CD4-positive, alpha-beta T cell treated with Interleukin-12 subunit alpha and Interleukin-12 subunit beta, for 1 hour (primary cell): ENCODE measurements around the gene PRKRA.
"Not testable (repeated sequence)": the region's sequence is repeated elsewhere in the genome, so short reads cannot be mapped to it uniquely, and the experiment has no call there.

ENCODE experiments used
- DNase-seq: peaks from one replicate; pipeline ENCODE4 v3.0.0-alpha.2; 2020

Gene PRKRA

GRCh38 chr2:178412453-178412852 is 38.5 kb downstream of the PRKRA start:
- DNase-seq: not testable (repeated sequence)

DNA sequence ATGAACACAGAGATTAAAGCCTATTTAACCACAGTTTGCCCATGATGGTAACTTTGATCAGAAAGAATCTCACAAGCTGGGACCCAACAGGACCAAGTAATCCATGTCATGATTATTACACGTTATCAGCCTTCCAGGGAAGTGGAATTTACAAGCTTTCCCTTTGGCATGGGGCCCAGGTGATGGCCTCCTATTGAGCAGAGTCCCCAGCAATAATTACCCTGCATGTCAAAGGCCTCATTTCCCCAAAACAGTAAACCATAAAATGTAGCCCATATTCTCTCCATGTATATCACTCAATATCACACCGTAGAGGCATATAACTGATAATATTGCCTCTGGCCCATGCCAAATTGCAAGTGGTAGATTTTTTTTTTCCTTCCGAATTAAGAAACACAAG is 38.9 kb downstream of the PRKRA start:
- no peak for DNase-seq

DNA sequence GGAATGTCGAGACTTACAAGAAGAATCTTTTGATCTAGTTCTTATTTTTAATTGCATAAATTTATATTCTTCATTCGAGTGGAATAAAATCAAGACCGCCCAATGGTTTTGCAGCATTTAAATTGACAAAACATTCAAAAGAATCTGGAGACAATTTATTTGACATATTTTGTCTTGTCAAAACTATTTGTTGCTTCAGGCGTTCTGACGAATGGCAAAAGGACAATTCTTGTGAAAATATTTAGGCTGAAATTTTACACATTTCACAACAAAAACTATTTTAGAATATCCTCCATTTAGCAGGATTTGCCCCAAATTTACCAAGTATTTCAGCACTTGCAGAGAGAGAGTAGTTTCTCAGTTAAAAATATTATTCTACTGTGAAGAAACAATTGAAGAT is 41.7 kb downstream of the PRKRA start:
- DNase-seq: no peak

DNA sequence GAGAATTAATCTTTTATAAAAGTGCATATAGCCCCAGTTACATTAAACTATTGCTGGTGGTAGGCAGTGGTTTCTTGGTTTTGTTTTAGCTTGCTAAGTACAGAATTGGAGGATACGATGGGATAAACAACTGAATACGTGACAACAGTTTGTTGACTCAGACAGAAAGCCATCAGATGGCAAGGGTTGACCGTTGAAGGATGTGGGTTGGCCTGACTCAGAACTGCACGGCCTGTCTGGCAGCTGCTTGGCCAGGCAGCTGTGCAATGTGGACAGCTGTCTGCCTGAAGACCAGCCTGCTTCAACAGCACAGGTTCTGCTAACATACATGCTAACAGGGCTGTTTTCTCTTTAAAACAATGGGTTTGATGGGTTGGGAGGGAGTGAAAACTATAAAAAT is 46.6 kb downstream of the PRKRA start:
- DNase-seq: no peak

- DNase-seq: no peak
Measured at GRCh38 chr2:178403671-178404306, 47.2 kb downstream of the PRKRA start.

GRCh38 chr2:178401994-178402437 is 49.0 kb downstream of the PRKRA start:
- DNase-seq: no peak

DNA sequence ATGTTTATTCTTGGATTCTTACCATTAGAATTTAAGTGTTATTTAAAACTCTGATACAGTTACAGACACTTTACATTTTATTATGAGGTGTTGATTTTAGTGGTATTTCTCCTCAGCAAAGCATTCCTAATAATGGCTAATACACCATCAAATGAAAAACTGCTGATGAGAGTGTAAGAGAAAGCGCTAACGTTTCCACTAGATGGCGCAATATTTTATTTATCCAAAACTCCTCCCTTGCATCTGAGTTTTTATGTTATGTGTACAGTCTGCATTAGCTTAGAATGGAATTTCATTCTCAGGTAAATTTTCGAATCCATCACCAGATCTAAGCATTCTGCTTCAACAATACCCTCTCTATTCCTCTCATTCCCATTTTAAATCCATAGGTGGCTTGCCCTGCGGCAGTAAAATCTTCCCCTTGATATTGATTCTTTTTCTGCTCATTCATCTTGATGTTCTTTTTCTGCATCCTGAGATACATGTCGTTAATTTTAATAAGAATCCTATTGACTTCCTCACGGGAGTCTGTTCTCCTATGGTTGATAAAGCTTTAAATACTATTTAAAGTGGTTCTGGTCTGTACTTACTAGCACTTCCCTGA is 53.9 kb downstream of the PRKRA start:
- DNase-seq: peak; percentile 57

GRCh38 chr2:178395941-178396570 is 54.9 kb downstream of the PRKRA start:
- no peak for DNase-seq

GRCh38 chr2:178395295-178395694 is 55.7 kb downstream of the PRKRA start:
- no peak for DNase-seq

GRCh38 chr2:178394859-178395258 is 56.1 kb downstream of the PRKRA start:
- DNase-seq: no peak

DNA sequence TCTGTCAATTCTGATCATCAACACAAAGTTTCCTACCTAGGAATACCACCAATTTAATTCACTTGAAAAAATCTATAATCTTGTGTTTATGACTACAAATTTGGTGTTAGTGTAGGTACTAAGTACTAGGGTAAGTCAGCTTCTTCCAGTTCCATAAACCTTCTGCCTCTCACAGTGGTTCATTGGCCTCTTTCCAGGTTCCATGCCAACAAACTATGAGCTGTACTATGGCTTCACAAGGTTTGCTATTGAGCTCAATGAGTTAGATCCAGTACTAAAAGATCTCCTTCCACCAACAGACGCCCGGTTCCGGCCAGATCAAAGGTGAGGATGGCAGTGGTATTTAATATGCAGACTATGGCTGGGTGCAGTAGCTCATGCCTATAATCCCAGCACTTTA is 58.8 kb downstream of the PRKRA start:
- DNase-seq: no peak

DNA sequence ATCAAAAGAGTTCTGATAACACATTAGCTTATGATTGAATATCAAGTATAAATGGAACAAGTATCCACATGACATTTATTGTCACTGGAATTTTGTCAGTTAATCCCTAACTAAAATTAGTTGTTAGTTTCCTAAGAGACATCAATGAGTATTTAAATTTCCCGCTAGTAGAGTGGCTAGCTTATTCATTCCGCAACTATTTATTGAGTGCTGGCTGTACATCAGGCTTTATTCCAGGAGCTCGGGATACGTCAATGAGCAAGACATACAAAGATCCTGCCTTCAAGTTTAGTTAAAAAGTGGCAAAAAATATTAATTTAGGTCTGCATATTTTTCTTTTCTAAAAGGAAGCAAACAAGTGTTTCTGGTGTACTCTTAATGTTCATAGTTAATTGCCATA is 59.3 kb downstream of the PRKRA start:
- DNase-seq: no peak

DNA sequence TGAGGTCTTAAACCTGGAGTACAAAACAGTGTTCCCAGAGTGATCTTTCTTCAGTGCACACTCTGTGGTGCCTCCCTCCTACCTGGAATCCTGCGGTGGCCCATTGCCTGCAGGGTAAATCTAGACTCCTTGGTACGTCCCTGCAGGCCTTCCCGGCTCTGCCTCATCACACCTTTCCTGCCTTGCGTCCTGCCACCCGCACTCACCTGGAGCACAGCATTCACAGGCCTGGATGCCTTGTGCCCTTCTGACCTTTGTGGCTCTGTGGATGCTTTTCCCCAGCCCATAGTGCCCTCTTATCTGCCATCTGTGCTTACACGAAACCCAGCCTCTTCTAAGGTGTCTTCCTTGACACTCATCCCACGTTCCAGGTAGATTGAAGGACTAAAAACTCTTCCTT is 62.7 kb downstream of the PRKRA start:
- no peak for DNase-seq

GRCh38 chr2:178386986-178387597 is 63.9 kb downstream of the PRKRA start:
- no peak for DNase-seq

GRCh38 chr2:178385595-178386148 is 65.3 kb downstream of the PRKRA start:
- no peak for DNase-seq

- DNase-seq: no peak
Measured at GRCh38 chr2:178383718-178384117, 67.3 kb downstream of the PRKRA start.
